Fibroblast of pulmonary artery (primary cell): ENCODE measurements around the gene AURKB.
A peak's percentile ranks its signal among the peaks of the same experiment; 100 is the strongest.

Experiments used
- DNase-seq: peaks from one replicate; pipeline ENCODE4 v3.0.0-alpha.2; 2010; ENCODE audit warnings: low read depth
- H3K4me3 ChIP-seq: replicated peaks from 2 replicates; pipeline ENCODE4 v1.5.1; 2011; ENCODE audit warnings: low read depth, mild to moderate bottlenecking, control low read depth, low read length, moderate library complexity
- CTCF ChIP-seq: IDR thresholded peaks from 2 replicates; pipeline ENCODE4 v1.5.1; 2011; ENCODE audit warnings: mild to moderate bottlenecking, control low read depth, low read length, inconsistent platforms; ENCODE audit errors: missing control alignments

AURKB gene

DNA sequence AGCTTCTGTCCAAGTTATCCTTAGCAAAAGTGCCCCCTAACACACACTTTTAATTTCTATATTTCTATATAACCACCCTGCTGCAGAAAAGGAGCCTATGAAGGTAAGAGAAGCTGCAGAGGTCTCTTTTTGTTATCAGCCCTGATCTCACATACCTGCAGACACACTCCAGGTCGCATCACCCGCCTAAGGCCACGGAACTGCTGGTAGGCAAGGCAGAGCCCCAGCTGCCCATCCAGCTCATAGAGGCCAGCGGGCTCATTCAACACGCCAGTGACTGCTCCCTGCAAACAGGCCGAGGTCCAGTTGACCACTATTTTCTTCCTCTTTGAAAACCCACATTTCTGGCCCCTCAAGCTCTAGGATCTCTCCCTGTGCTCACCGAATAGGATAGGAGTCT, 25.3 kb upstream of the AURKB start:
- no peak for TF ChIP-seq CTCF
- no peak for DNase-seq
- no peak overlapping the region for H3K4me3 ChIP-seq

DNA sequence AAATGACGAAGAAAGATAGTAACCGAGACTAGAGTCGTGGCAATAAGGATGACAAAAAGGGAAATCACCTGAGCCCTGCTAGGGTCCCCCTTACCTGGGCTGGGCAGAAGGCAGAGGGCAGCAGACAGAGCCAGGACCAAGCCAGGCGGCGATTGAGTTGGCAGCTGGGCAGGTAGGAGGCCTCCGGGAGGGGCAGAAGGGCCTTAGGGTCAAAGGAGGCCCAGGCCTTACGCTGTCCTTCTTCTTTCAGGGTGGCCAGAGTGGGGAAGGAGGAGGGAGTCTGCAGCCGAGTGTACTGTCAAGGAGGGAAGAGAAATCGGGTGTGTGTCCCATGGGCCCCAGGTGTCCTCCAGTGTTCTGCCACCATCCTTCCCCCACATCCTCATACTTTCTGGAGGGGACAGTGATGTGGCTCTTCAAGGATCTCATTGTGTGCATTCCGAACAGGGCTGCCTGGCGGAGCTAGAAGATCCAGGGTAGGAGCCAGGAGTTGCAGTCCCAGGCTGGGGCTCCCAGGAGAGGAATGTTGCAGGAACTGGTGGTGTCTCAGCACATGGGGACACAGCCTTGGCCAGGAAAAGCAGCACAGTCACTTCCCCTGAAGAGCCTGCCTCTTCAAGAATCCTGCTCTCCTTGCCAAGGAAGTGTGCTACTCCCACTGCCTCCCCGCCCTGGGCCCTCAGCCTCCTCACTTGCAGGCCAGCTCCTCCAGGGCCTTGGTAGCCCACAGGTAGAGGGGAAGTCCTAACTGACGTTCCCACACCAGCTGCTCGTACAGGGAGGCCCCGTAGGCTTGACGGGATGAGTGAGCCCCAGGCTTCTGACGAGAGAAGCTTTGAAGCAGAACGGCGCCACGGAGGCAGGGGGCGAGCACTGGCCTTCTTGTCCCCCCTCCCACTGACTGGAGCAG, 24.2 kb upstream of the AURKB start:
- no peak for DNase-seq
- no peak for TF ChIP-seq CTCF
- no peak overlapping the region for H3K4me3 ChIP-seq

DNA sequence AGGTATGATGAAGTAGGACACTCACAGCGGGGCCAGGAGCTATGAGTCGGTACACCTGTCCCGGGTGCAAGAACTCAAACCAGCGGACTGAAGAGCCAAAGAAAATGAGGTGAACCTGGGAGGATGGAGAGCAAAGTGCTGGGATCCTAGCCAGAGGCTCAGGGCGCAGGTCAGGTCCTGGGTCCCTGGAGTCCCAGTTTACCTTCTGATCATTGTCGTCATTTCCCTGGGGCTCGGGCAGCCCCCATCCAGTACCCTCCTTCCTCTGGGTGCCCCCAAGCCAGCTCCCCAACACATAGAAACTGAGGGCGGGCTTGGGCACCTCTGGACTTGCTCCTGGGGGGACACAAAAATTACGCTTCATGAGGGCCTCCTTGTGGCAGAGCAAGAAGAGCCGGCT, 21.3 kb upstream of the AURKB start:
- H3K4me3 ChIP-seq: no peak overlapping the region
- no peak for DNase-seq
- TF ChIP-seq CTCF: no peak

GRCh38 chr17:8227238-8227581, 16.8 kb upstream of the AURKB start:
- no peak for DNase-seq
- no peak for TF ChIP-seq CTCF
- peak overlapping the region; percentile 39 for H3K4me3 ChIP-seq

DNA sequence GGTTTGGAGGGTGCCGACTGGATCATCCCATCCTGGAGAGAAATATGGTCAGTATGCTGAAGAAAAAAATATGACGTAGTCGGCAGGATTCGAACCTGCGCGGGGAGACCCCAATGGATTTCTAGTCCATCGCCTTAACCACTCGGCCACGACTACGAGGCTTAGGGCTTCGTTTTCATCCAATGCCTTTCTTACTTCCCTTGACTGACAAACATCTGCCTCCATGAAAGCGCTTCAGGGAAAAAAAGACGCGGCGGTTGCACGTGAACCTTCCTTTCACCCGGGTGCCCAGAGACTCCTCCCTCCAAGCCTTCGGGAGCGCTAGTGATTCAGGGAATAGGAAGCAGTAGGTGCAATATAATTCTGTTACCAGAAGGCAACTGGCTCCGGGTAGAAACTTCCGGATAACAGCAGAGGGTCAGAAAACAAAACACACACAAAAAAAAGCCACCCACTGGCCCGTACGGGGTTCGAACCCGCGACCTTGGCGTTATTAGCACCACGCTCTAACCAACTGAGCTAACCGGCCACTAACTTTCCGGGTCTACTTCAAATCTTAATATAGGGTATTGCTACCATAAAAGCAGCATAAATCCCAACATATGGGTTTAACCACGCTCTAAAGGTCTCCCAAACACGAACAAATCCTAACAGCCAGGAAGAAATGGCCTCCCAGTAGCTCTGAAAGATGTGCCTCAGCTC, 16.3 kb upstream of the AURKB start:
- TF ChIP-seq CTCF: no peak
- peak overlapping the region; percentile 39 for H3K4me3 ChIP-seq
- DNase-seq: peak; percentile 93

DNA sequence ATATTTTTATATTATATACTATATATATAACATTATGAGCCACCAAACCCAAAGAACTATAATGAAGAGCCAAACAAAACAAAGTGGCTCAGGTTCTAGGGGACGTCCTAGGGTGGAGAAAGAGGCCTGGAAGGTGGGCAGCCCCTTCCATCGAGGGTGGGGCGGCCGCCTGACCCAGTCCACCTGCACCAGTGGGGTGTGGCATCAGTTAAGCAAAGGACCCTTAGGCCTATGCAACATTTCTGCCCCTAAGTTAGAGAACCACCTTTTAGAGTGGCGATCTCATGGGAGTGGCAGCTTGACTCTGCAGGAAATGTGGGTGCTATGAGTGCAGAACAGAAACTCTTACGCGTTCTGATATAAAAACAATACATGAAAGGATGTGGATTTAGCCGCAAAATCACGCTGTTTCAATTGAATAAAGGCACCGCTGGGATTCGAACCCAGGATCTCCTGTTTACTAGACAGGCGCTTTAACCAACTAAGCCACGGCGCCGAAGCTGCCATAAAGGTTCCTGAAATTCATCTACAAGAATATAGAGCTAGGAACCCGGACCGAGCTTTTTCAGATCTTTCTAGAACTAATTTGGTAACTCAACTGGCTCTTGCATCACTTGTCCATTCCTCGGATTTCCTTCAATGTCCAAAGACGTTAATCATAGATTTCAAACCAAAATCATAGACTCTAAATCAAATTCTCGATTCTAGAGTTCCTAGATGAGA, 15.6 kb upstream of the AURKB start:
- peak overlapping the region; percentile 39 for H3K4me3 ChIP-seq
- no peak for TF ChIP-seq CTCF
- peak; percentile 76 for DNase-seq
